Neural progenitor cell (in vitro differentiated cells): Measurements from ENCODE around the gene MANF. TPM values are rescaled to one million over a fixed set of nuclear protein-coding genes. Genes with fewer than 3 reads are reported as not detected.
A peak's percentile ranks its signal among the peaks of the same experiment; 100 is the strongest.

Experiments used
- DNase-seq: peaks from one replicate; pipeline ENCODE4 v3.0.0-alpha.2; 2016; ENCODE audit warnings: low spot score
- H2AFZ ChIP-seq: fragments of 200-600 bp; sonication (generic); replicated peaks from 2 replicates; pipeline ENCODE4 v1.6.1; 2016; ENCODE audit warnings: antibody characterized with exemption
- H3F3A ChIP-seq: fragments of 200-600 bp; sonication (generic); 2 replicates; pipeline ENCODE4 v1.6.1; 2016; ENCODE audit warnings: antibody characterized with exemption, low read depth
- H3K27ac ChIP-seq: fragments of 200-600 bp; sonication (generic); 2 replicates; pipeline ENCODE4 v1.5.1; 2016; ENCODE audit warnings: mild to moderate bottlenecking
- H3K27me3 ChIP-seq: fragments of 200-600 bp; sonication (generic); 2 replicates; pipeline ENCODE4 v1.6.1; 2016; ENCODE audit warnings: mild to moderate bottlenecking, moderate library complexity
- H3K36me3 ChIP-seq: fragments of 200-600 bp; sonication (generic); 2 replicates; pipeline ENCODE4 v1.5.1; 2016
- H3K4me1 ChIP-seq: fragments of 200-600 bp; sonication (generic); 2 replicates; pipeline ENCODE4 v1.6.1; 2016; ENCODE audit warnings: mixed run types
- H3K4me2 ChIP-seq: fragments of 200-600 bp; sonication (generic); 2 replicates; pipeline ENCODE4 v1.6.1; 2016
- H3K4me3 ChIP-seq: fragments of 200-600 bp; sonication (generic); 2 replicates; pipeline ENCODE4 v1.5.1; 2016
- H3K79me2 ChIP-seq: fragments of 200-600 bp; sonication (generic); 2 replicates; pipeline ENCODE4 v1.6.1; 2016; ENCODE audit warnings: low read depth
- H3K9ac ChIP-seq: fragments of 200-600 bp; sonication (generic); 2 replicates; pipeline ENCODE4 v1.6.1; 2016
- H3K9me3 ChIP-seq: fragments of 200-600 bp; sonication (generic); 2 replicates; pipeline ENCODE4 v1.5.1; 2016; ENCODE audit warnings: low read depth
- H4K20me1 ChIP-seq: fragments of 200-600 bp; sonication (generic); 2 replicates; pipeline ENCODE4 v1.6.1; 2016; ENCODE audit warnings: low read depth
- H3K27ac Mint-ChIP-seq: 3 replicates; pipeline ENCODE4 v1.8.0; 2021; ENCODE audit warnings: mixed read lengths
- H3K27me3 Mint-ChIP-seq: 2 replicates; pipeline ENCODE4 v1.8.0; 2022; ENCODE audit warnings: low read depth, mild to moderate bottlenecking, inconsistent platforms, moderate library complexity, mixed read lengths; ENCODE audit not compliant: insufficient read depth
- H3K36me3 Mint-ChIP-seq: 3 replicates; pipeline ENCODE4 v1.8.0; 2021; ENCODE audit warnings: mixed read lengths
- H3K4me1 Mint-ChIP-seq: 3 replicates; pipeline ENCODE4 v1.8.0; 2021; ENCODE audit warnings: mixed read lengths
- H3K4me3 Mint-ChIP-seq: 3 replicates; pipeline ENCODE4 v1.8.0; 2021; ENCODE audit warnings: mild to moderate bottlenecking, moderate library complexity, mixed read lengths
- H3K9me3 Mint-ChIP-seq: 3 replicates; pipeline ENCODE4 v1.8.0; 2020; ENCODE audit warnings: mixed read lengths
- EZH2 ChIP-seq: fragments of 200-600 bp; sonication (generic); IDR thresholded peaks from 2 replicates; pipeline ENCODE4 v1.6.1; 2017; ENCODE audit warnings: antibody characterized with exemption, mild to moderate bottlenecking, moderate library complexity
- EZH2phosphoT487 ChIP-seq: fragments of 200-600 bp; sonication (generic); IDR thresholded peaks from 2 replicates; pipeline ENCODE4 v1.6.1; 2017; ENCODE audit warnings: antibody characterized with exemption
- total RNA-seq: library from RNA; depleted of rRNA; stranded (reverse); fragments of >200 nt; gene quantifications from 2 replicates; pipeline ENCODE4 v1.2.3, GENCODE V29; 2015; ENCODE audit warnings: low replicate concordance
- TF ChIP-seq, protein P1 (sequence below): fragments of 200-600 bp; sonication (generic); IDR thresholded peaks from 2 replicates; pipeline ENCODE4 v1.5.1; 2017; ENCODE audit warnings: antibody characterized with exemption, mild to moderate bottlenecking

The MANF gene
- total RNA-seq, 1 donor from 2014 or later = 68.9 TPM

DNA sequence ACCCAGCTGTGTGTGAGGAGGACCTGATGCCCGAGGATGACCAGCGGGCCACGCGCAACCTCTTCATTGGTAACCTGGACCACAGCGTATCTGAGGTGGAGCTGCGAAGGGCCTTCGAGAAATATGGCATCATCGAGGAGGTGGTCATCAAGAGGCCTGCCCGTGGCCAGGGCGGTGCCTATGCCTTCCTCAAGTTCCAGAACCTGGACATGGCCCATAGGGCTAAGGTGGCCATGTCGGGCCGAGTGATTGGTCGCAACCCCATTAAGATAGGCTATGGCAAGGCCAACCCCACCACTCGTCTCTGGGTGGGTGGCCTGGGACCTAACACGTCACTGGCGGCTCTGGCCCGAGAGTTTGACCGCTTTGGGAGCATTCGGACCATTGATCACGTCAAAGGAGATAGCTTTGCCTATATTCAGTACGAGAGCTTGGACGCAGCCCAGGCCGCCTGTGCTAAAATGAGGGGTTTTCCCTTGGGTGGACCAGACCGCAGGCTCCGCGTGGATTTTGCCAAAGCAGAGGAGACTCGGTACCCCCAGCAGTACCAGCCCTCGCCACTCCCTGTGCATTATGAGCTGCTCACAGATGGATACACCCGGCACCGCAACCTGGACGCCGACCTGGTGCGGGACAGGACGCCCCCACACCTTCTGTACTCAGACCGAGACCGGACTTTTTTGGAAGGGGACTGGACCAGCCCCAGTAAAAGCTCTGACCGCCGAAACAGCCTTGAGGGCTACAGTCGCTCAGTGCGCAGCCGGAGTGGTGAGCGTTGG is 7.5 kb downstream of the MANF start:
- Histone ChIP-seq H3K27me3 (no peaks in the 10 kb centered on the region), H3K9ac (peak overlapping the region; percentile 99), H4K20me1 (peaks cover 74% of the 10 kb centered on the region), H3K9me3 (no peaks in the 10 kb centered on the region), H3K79me2 (peaks cover 59% of the 10 kb centered on the region), H3K36me3 (peaks cover 14% of the 10 kb centered on the region), H2AFZ (no peak overlapping the region), H3F3A (peaks cover 67% of the 10 kb centered on the region), H3K27ac (no peak overlapping the region), H3K4me2 (peak overlapping the region; percentile 96), H3K4me3 (peak overlapping the region; percentile 92), H3K4me1 (peaks cover 24% of the 10 kb centered on the region)
- H3K4me1 Mint-ChIP-seq = peaks cover 48% of the 10 kb centered on the region
- peaks cover 50% of the 10 kb centered on the region for H3K36me3 Mint-ChIP-seq
- no peak for DNase-seq
- H3K4me3 Mint-ChIP-seq = peak overlapping the region; percentile 87
- peaks cover 14% of the 10 kb centered on the region for H3K27me3 Mint-ChIP-seq
- H3K27ac Mint-ChIP-seq = no peak overlapping the region
- TF ChIP-seq EZH2phosphoT487 (no peak), EZH2 (no peak)
- TF ChIP-seq, protein P1, sequence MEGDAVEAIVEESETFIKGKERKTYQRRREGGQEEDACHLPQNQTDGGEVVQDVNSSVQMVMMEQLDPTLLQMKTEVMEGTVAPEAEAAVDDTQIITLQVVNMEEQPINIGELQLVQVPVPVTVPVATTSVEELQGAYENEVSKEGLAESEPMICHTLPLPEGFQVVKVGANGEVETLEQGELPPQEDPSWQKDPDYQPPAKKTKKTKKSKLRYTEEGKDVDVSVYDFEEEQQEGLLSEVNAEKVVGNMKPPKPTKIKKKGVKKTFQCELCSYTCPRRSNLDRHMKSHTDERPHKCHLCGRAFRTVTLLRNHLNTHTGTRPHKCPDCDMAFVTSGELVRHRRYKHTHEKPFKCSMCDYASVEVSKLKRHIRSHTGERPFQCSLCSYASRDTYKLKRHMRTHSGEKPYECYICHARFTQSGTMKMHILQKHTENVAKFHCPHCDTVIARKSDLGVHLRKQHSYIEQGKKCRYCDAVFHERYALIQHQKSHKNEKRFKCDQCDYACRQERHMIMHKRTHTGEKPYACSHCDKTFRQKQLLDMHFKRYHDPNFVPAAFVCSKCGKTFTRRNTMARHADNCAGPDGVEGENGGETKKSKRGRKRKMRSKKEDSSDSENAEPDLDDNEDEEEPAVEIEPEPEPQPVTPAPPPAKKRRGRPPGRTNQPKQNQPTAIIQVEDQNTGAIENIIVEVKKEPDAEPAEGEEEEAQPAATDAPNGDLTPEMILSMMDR = no peak
- peaks cover 14% of the 10 kb centered on the region for H3K9me3 Mint-ChIP-seq

DNA sequence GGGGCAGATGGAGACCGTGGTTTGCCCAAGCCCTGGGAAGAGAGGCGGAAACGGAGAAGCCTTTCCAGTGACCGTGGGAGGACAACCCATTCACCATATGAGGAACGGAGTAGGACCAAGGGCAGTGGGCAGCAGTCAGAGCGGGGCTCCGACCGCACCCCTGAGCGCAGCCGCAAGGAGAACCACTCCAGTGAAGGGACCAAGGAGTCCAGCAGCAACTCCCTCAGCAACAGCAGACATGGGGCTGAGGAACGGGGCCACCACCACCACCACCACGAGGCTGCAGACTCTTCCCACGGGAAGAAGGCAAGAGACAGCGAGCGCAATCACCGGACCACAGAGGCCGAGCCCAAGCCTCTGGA is 8.0 kb downstream of the MANF start:
- peaks cover 14% of the 10 kb centered on the region for H3K36me3 ChIP-seq
- peaks cover 24% of the 10 kb centered on the region for H3K4me1 ChIP-seq
- H3K4me3 Mint-ChIP-seq = peak overlapping the region; percentile 87
- peaks cover 14% of the 10 kb centered on the region for H3K9me3 Mint-ChIP-seq
- TF ChIP-seq, protein P1 = no peak
- TF ChIP-seq EZH2 (no peak), EZH2phosphoT487 (no peak)
- H3K79me2 ChIP-seq = peaks cover 54% of the 10 kb centered on the region
- H4K20me1 ChIP-seq = peaks cover 68% of the 10 kb centered on the region
- no peak overlapping the region for H3K9ac ChIP-seq
- H3K4me3 ChIP-seq = peak overlapping the region; percentile 92
- H3K9me3 ChIP-seq = no peaks in the 10 kb centered on the region
- peaks cover 45% of the 10 kb centered on the region for H3K36me3 Mint-ChIP-seq
- H3K27me3 ChIP-seq = no peaks in the 10 kb centered on the region
- no peak overlapping the region for H3K27ac ChIP-seq
- no peak overlapping the region for H3K27ac Mint-ChIP-seq
- H3F3A ChIP-seq = peaks cover 67% of the 10 kb centered on the region
- H3K27me3 Mint-ChIP-seq = peaks cover 14% of the 10 kb centered on the region
- peaks cover 43% of the 10 kb centered on the region for H3K4me1 Mint-ChIP-seq
- H3K4me2 ChIP-seq = peak overlapping the region; percentile 96
- no peak for DNase-seq
- no peak overlapping the region for H2AFZ ChIP-seq

DNA sequence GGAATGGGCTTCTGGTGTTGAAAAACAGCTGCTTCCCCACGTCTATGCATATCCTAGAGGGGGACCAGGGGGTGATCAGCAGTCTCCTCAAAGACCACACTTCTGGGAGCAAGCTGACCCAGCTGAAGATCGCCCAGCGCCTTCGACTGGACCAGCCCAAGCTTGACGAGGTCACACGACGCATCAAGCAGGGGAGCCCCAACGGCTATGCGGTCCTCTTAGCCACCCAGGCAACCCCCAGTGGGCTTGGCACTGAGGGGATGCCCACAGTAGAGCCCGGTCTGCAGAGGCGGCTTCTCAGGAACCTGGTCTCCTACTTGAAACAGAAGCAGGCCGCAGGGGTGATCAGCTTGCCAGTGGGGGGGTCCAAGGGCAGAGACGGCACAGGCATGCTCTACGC is 8.5 kb downstream of the MANF start:
- peak overlapping the region; percentile 76 for H3K4me3 Mint-ChIP-seq
- H3K4me2 ChIP-seq = peak overlapping the region; percentile 96
- peaks cover 45% of the 10 kb centered on the region for H3K36me3 Mint-ChIP-seq
- peaks cover 24% of the 10 kb centered on the region for H3K4me1 ChIP-seq
- no peaks in the 10 kb centered on the region for H3K9me3 ChIP-seq
- H3K36me3 ChIP-seq = peaks cover 14% of the 10 kb centered on the region
- no peak overlapping the region for H2AFZ ChIP-seq
- H3K4me3 ChIP-seq = no peak overlapping the region
- H3K9me3 Mint-ChIP-seq = peaks cover 14% of the 10 kb centered on the region
- H3K27me3 ChIP-seq = no peaks in the 10 kb centered on the region
- H4K20me1 ChIP-seq = peaks cover 64% of the 10 kb centered on the region
- no peak overlapping the region for H3K27ac Mint-ChIP-seq
- H3F3A ChIP-seq = peaks cover 67% of the 10 kb centered on the region
- peaks cover 54% of the 10 kb centered on the region for H3K79me2 ChIP-seq
- H3K4me1 Mint-ChIP-seq = peaks cover 41% of the 10 kb centered on the region
- no peak for DNase-seq
- TF ChIP-seq EZH2phosphoT487 (no peak), EZH2 (no peak)
- TF ChIP-seq, protein P1 = no peak
- H3K27ac ChIP-seq = no peak overlapping the region
- no peak overlapping the region for H3K9ac ChIP-seq
- H3K27me3 Mint-ChIP-seq = peaks cover 14% of the 10 kb centered on the region
